GM18505 (cell line): ENCODE results near the gene IL9.
"Not testable (repeated sequence)": the region's sequence is repeated elsewhere in the genome, so short reads cannot be mapped to it uniquely, and the experiment has no call there.

ENCODE experiments used
- ATAC-seq: cut with Tn5 transposase; IDR thresholded peaks from one replicate; pipeline ENCODE4 v1.9.1; 2021; ENCODE audit not compliant: unreplicated experiment
- POLR2A ChIP-seq: IDR thresholded peaks from 4 replicates; pipeline ENCODE4 v1.6.1; 2011; ENCODE audit warnings: borderline replicate concordance; ENCODE audit not compliant: insufficient read depth, insufficient read length; ENCODE audit errors: extremely low read depth

The IL9 gene

GRCh38 chr5:135869935-135870334 lies 25.7 kb downstream of the IL9 start:
- TF ChIP-seq POLR2A = no peak
- no peak for ATAC-seq

- ATAC-seq = no peak
- TF ChIP-seq POLR2A = no peak
These were observed 26.4 kb downstream of the IL9 start for GRCh38 chr5:135869276-135869675.

GRCh38 chr5:135868681-135869080 lies 27.0 kb downstream of the IL9 start:
- no peak for ATAC-seq
- TF ChIP-seq POLR2A = no peak

GRCh38 chr5:135867599-135867998 lies 28.0 kb downstream of the IL9 start:
- no peak for ATAC-seq
- TF ChIP-seq POLR2A = no peak

- TF ChIP-seq POLR2A = no peak
- ATAC-seq = no peak
These were observed 29.6 kb downstream of the IL9 start for GRCh38 chr5:135866016-135866415.

- no peak for ATAC-seq
- no peak for TF ChIP-seq POLR2A
These were observed 30.9 kb downstream of the IL9 start for GRCh38 chr5:135864503-135865435.

GRCh38 chr5:135862744-135863143 lies 32.9 kb downstream of the IL9 start:
- ATAC-seq = no peak
- TF ChIP-seq POLR2A = no peak

GRCh38 chr5:135862086-135862485 lies 33.6 kb downstream of the IL9 start:
- TF ChIP-seq POLR2A = no peak

GRCh38 chr5:135861641-135862040 lies 34.0 kb downstream of the IL9 start:
- TF ChIP-seq POLR2A = no peak
- no peak for ATAC-seq

More at GRCh38 chr5:135862086-135862485, 33.6 kb downstream of the IL9 start:
- ATAC-seq = no peak

- TF ChIP-seq POLR2A = no peak
- no peak for ATAC-seq
These were observed 36.0 kb downstream of the IL9 start for GRCh38 chr5:135859641-135860040.

GRCh38 chr5:135859186-135859585 lies 36.5 kb downstream of the IL9 start:
- ATAC-seq = not testable (repeated sequence)

GRCh38 chr5:135857630-135858311 lies 37.9 kb downstream of the IL9 start:
- no peak for ATAC-seq
- TF ChIP-seq POLR2A = no peak

- ATAC-seq = no peak
- no peak for TF ChIP-seq POLR2A
These were observed 43.5 kb downstream of the IL9 start for GRCh38 chr5:135851915-135852845.

- no peak for TF ChIP-seq POLR2A
- no peak for ATAC-seq
These were observed 44.3 kb downstream of the IL9 start for GRCh38 chr5:135851186-135851914.
